Measurements from ENCODE around the gene SCGN.

SCGN gene

GRCh38 chr6:25623065-25623464, 28.9 kb upstream of the SCGN start:
- no peak overlapping the region for H3K9ac ChIP-seq (ENCODE audit: low read depth, low read length)
- peaks cover 8% of the 10 kb centered on the region for H3K4me1 ChIP-seq (ENCODE audit: control insufficient read depth, insufficient read depth, low read length)
- no peaks in the 10 kb centered on the region for H3K9me3 ChIP-seq (ENCODE audit: control insufficient read depth, insufficient read depth, low read length)
- no peak overlapping the region for H3K4me3 ChIP-seq (ENCODE audit: low read depth, low read length)
- no peaks in the 10 kb centered on the region for H3K27me3 ChIP-seq (ENCODE audit: control insufficient read depth, insufficient read depth, low read length)
- H3K36me3 ChIP-seq (ENCODE audit: control insufficient read depth, insufficient read depth, low read length) = no peaks in the 10 kb centered on the region

- H3K27me3 ChIP-seq (ENCODE audit: control insufficient read depth, insufficient read depth, low read length) = no peaks in the 10 kb centered on the region
- H3K4me3 ChIP-seq (ENCODE audit: low read depth, low read length) = no peak overlapping the region
- H3K9me3 ChIP-seq (ENCODE audit: control insufficient read depth, insufficient read depth, low read length) = no peaks in the 10 kb centered on the region
- no peaks in the 10 kb centered on the region for H3K36me3 ChIP-seq (ENCODE audit: control insufficient read depth, insufficient read depth, low read length)
- H3K9ac ChIP-seq (ENCODE audit: low read depth, low read length) = no peak overlapping the region
- H3K4me1 ChIP-seq (ENCODE audit: control insufficient read depth, insufficient read depth, low read length) = peaks cover 8% of the 10 kb centered on the region
These were observed 28.1 kb upstream of the SCGN start for GRCh38 chr6:25623879-25624278.

- peaks cover 8% of the 10 kb centered on the region for H3K4me1 ChIP-seq (ENCODE audit: control insufficient read depth, insufficient read depth, low read length)
These were observed 25.0 kb upstream of the SCGN start for GRCh38 chr6:25627001-25627400.

GRCh38 chr6:25628471-25629197, 23.4 kb upstream of the SCGN start:
- Histone ChIP-seq H3K36me3 (ENCODE audit: control insufficient read depth, insufficient read depth, low read length) (no peaks in the 10 kb centered on the region), H3K9me3 (ENCODE audit: control insufficient read depth, insufficient read depth, low read length) (no peaks in the 10 kb centered on the region), H3K27me3 (ENCODE audit: control insufficient read depth, insufficient read depth, low read length) (no peaks in the 10 kb centered on the region), H3K9ac (ENCODE audit: low read depth, low read length) (no peak overlapping the region), H3K4me3 (ENCODE audit: low read depth, low read length) (no peak overlapping the region), H3K4me1 (ENCODE audit: control insufficient read depth, insufficient read depth, low read length) (peaks cover 8% of the 10 kb centered on the region)

More at GRCh38 chr6:25627001-25627400, 25.0 kb upstream of the SCGN start:
- H3K36me3 ChIP-seq (ENCODE audit: control insufficient read depth, insufficient read depth, low read length) = no peaks in the 10 kb centered on the region
- H3K27me3 ChIP-seq (ENCODE audit: control insufficient read depth, insufficient read depth, low read length) = no peaks in the 10 kb centered on the region
- H3K4me3 ChIP-seq (ENCODE audit: low read depth, low read length) = no peak overlapping the region
- H3K9me3 ChIP-seq (ENCODE audit: control insufficient read depth, insufficient read depth, low read length) = no peaks in the 10 kb centered on the region
- no peak overlapping the region for H3K9ac ChIP-seq (ENCODE audit: low read depth, low read length)

- H3K4me1 ChIP-seq (ENCODE audit: control insufficient read depth, insufficient read depth, low read length) = peaks cover 8% of the 10 kb centered on the region
- no peaks in the 10 kb centered on the region for H3K27me3 ChIP-seq (ENCODE audit: control insufficient read depth, insufficient read depth, low read length)
- no peak overlapping the region for H3K4me3 ChIP-seq (ENCODE audit: low read depth, low read length)
- no peaks in the 10 kb centered on the region for H3K9me3 ChIP-seq (ENCODE audit: control insufficient read depth, insufficient read depth, low read length)
- H3K36me3 ChIP-seq (ENCODE audit: control insufficient read depth, insufficient read depth, low read length) = no peaks in the 10 kb centered on the region
- no peak overlapping the region for H3K9ac ChIP-seq (ENCODE audit: low read depth, low read length)
These were observed 22.8 kb upstream of the SCGN start for GRCh38 chr6:25629198-25629576.

GRCh38 chr6:25630508-25631278, 21.3 kb upstream of the SCGN start:
- H3K9me3 ChIP-seq (ENCODE audit: control insufficient read depth, insufficient read depth, low read length) = no peaks in the 10 kb centered on the region
- no peaks in the 10 kb centered on the region for H3K36me3 ChIP-seq (ENCODE audit: control insufficient read depth, insufficient read depth, low read length)
- peaks cover 5% of the 10 kb centered on the region for H3K4me1 ChIP-seq (ENCODE audit: control insufficient read depth, insufficient read depth, low read length)
- no peak overlapping the region for H3K9ac ChIP-seq (ENCODE audit: low read depth, low read length)
- no peak overlapping the region for H3K4me3 ChIP-seq (ENCODE audit: low read depth, low read length)
- no peaks in the 10 kb centered on the region for H3K27me3 ChIP-seq (ENCODE audit: control insufficient read depth, insufficient read depth, low read length)

- Histone ChIP-seq H3K4me1 (ENCODE audit: control insufficient read depth, insufficient read depth, low read length) (peaks cover 3% of the 10 kb centered on the region), H3K9ac (ENCODE audit: low read depth, low read length) (no peak overlapping the region), H3K27me3 (ENCODE audit: control insufficient read depth, insufficient read depth, low read length) (peaks cover 7% of the 10 kb centered on the region), H3K36me3 (ENCODE audit: control insufficient read depth, insufficient read depth, low read length) (no peaks in the 10 kb centered on the region), H3K4me3 (ENCODE audit: low read depth, low read length) (no peak overlapping the region), H3K9me3 (ENCODE audit: control insufficient read depth, insufficient read depth, low read length) (no peaks in the 10 kb centered on the region)
These were observed 16.1 kb upstream of the SCGN start for GRCh38 chr6:25635886-25636317.

GRCh38 chr6:25637211-25637610, 14.8 kb upstream of the SCGN start:
- Histone ChIP-seq H3K27me3 (ENCODE audit: control insufficient read depth, insufficient read depth, low read length) (peaks cover 12% of the 10 kb centered on the region), H3K4me3 (ENCODE audit: low read depth, low read length) (no peak overlapping the region), H3K9me3 (ENCODE audit: control insufficient read depth, insufficient read depth, low read length) (no peaks in the 10 kb centered on the region), H3K4me1 (ENCODE audit: control insufficient read depth, insufficient read depth, low read length) (peaks cover 3% of the 10 kb centered on the region), H3K9ac (ENCODE audit: low read depth, low read length) (no peak overlapping the region), H3K36me3 (ENCODE audit: control insufficient read depth, insufficient read depth, low read length) (no peaks in the 10 kb centered on the region)

GRCh38 chr6:25637960-25638434, 14.0 kb upstream of the SCGN start:
- peaks cover 12% of the 10 kb centered on the region for H3K27me3 ChIP-seq (ENCODE audit: control insufficient read depth, insufficient read depth, low read length)
- H3K9ac ChIP-seq (ENCODE audit: low read depth, low read length) = no peak overlapping the region
- H3K36me3 ChIP-seq (ENCODE audit: control insufficient read depth, insufficient read depth, low read length) = no peaks in the 10 kb centered on the region
- H3K9me3 ChIP-seq (ENCODE audit: control insufficient read depth, insufficient read depth, low read length) = no peaks in the 10 kb centered on the region
- H3K4me1 ChIP-seq (ENCODE audit: control insufficient read depth, insufficient read depth, low read length) = peaks cover 3% of the 10 kb centered on the region
- no peak overlapping the region for H3K4me3 ChIP-seq (ENCODE audit: low read depth, low read length)

GRCh38 chr6:25639653-25640052, 12.4 kb upstream of the SCGN start:
- Histone ChIP-seq H3K9me3 (ENCODE audit: control insufficient read depth, insufficient read depth, low read length) (no peaks in the 10 kb centered on the region), H3K27me3 (ENCODE audit: control insufficient read depth, insufficient read depth, low read length) (peaks cover 15% of the 10 kb centered on the region), H3K36me3 (ENCODE audit: control insufficient read depth, insufficient read depth, low read length) (no peaks in the 10 kb centered on the region), H3K4me1 (ENCODE audit: control insufficient read depth, insufficient read depth, low read length) (peaks cover 3% of the 10 kb centered on the region), H3K9ac (ENCODE audit: low read depth, low read length) (no peak overlapping the region), H3K4me3 (ENCODE audit: low read depth, low read length) (no peak overlapping the region)

GRCh38 chr6:25640446-25640845, 11.6 kb upstream of the SCGN start:
- no peak overlapping the region for H3K4me3 ChIP-seq (ENCODE audit: low read depth, low read length)
- H3K27me3 ChIP-seq (ENCODE audit: control insufficient read depth, insufficient read depth, low read length) = peaks cover 15% of the 10 kb centered on the region
- no peaks in the 10 kb centered on the region for H3K36me3 ChIP-seq (ENCODE audit: control insufficient read depth, insufficient read depth, low read length)
- no peak overlapping the region for H3K9ac ChIP-seq (ENCODE audit: low read depth, low read length)
- H3K9me3 ChIP-seq (ENCODE audit: control insufficient read depth, insufficient read depth, low read length) = no peaks in the 10 kb centered on the region
- H3K4me1 ChIP-seq (ENCODE audit: control insufficient read depth, insufficient read depth, low read length) = peaks cover 3% of the 10 kb centered on the region

- no peaks in the 10 kb centered on the region for H3K36me3 ChIP-seq (ENCODE audit: control insufficient read depth, insufficient read depth, low read length)
- no peak overlapping the region for H3K4me3 ChIP-seq (ENCODE audit: low read depth, low read length)
- peaks cover 3% of the 10 kb centered on the region for H3K4me1 ChIP-seq (ENCODE audit: control insufficient read depth, insufficient read depth, low read length)
- peaks cover 15% of the 10 kb centered on the region for H3K27me3 ChIP-seq (ENCODE audit: control insufficient read depth, insufficient read depth, low read length)
- H3K9me3 ChIP-seq (ENCODE audit: control insufficient read depth, insufficient read depth, low read length) = no peaks in the 10 kb centered on the region
- H3K9ac ChIP-seq (ENCODE audit: low read depth, low read length) = no peak overlapping the region
These were observed 11.1 kb upstream of the SCGN start for GRCh38 chr6:25640891-25641290.
